ENCODE measurements around the gene PRORP.
"Not testable (repeated sequence)": the region's sequence is repeated elsewhere in the genome, so short reads cannot be mapped to it uniquely, and the experiment has no call there.

The PRORP gene

DNA sequence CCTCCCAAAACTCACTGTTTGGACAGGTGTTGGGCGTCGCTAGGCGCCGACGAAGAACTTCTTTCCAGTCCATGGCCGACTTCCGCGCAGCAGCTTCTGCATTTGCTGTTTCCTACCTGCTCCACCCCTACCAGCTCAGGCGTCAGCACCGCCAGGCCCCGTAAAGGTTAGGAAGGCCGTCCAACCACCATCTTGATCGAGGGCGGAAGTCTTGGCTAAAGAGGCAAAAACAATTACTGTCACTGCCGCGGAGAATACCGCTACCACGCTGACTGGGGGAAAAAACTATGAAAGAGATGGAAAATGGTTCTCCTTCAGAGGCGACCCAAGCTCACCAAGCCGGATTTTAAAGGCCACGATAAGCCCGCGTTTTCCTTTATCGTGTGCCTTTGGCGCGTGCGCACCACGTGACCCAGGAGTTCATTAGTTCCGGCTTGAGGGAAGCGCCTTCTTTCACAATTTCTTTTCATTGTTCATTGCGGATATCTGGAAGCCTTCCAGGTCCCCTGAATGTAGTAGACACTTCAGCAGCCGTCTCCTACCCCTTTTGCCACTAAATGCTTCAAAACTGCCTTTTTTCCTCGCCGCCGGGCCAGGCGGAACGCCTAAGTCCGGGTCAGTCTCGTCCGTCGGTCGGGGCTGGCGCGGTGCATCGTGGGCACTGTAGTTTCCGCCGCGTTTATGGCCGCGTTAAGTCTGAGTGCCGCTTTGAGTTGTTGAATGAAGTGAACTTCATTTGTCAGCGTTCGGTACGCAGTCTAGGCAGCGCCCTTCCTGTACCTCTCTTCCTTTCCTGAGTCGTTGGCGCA lies at the start of gene PRORP, which contains the start of gene PPP2R3C:
Gene PRORP (plus strand): TSS at position 666 of the 809 bp plus-strand sequence. CDS start 694 bp downstream, outside the sequence.
Gene PPP2R3C (minus strand): TSS at position 104 of the 809 bp plus-strand sequence. CDS start 31 bp downstream, at position 73.
- peak; percentile 92 for DNase-seq

- no peak for DNase-seq
Measured at GRCh38 chr14:35073486-35073885, 48.9 kb upstream of the PRORP start.

DNA sequence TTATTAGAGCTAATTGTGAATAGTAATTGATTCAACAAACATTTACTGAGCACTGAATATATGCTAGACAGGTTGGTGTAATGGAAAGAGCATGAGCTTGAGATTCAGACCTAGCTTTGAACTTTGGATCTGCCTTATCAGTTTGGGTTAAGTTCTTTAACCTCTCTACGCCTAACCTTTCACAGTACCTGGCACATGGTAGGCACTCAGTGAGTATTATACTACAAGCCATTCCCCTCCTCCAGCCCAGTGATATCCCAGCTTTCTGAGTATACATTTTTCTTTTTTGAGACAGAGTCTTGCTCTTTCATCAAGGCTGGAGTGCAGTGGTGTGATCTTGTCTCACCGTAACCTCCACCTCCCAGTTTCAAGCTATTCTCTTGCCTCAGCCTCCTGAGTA lies 44.3 kb upstream of the PRORP start:
- no peak for DNase-seq

DNA sequence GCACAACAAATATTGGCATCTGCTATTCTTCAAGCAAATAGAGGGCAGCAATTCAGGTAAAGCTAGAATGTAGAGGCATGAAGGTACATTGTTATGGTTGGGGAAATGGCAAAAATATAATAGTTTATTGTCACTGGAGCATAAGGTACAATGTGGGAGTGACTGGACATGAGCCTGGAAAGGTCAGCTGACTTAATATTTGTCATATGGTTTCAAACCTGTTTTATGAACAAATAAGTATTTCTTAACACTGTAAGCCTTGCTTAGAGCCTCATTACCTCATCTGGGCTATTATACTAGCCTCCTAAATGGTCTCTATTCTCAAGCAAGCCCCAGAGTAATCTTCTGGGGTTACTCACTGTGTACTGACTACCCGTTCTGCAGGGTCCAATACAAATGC lies 42.6 kb upstream of the PRORP start:
- no peak for DNase-seq

DNA sequence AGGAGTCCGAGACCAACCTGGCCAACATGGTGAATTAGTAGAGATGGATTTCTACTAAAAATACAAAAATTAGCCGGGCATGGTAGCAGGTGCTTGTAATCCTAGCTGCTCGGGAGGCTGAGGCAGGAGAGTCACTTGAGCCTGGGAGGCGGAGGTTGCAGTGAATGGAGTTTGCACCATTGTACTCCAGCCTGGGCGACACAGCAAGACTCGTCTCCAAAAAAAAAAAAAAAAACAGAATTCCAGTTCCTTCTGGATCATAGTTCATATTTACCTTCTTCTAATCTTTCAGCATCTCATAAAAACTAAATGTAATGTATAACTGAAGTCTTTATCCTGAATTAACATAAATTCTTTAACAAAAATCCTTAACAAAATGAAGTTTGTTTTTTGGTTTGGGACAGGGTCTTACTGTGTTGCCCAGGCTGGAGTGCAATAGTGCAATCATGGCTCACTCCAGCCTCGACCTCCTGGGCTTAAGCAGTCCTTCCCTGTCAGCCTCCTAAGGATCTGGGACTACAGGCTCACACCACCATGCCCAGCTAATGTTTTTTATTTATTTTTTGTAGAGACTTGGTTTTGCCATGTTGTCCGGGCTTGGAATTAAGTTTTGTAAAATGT lies 38.7 kb upstream of the PRORP start:
- DNase-seq: no peak

DNA sequence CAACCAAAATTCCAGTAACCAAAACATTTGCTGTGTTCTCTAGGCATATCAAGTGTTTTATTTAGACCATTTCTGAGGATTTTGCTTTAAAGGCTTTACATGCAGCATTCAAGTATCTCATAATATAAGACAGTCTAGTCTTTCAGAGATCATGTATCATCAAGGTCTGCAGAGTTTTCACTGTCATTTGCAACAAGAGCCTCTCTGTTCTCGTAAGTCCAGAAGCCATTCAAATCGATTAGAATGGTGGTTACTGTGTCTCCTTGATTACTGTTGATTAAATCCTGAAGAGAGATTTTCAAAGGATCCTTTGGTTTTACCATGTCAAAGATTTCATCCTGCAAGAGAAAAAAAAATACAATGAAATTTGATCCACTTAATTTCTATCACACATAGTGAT lies 36.9 kb upstream of the PRORP start:
- no peak for DNase-seq

DNA sequence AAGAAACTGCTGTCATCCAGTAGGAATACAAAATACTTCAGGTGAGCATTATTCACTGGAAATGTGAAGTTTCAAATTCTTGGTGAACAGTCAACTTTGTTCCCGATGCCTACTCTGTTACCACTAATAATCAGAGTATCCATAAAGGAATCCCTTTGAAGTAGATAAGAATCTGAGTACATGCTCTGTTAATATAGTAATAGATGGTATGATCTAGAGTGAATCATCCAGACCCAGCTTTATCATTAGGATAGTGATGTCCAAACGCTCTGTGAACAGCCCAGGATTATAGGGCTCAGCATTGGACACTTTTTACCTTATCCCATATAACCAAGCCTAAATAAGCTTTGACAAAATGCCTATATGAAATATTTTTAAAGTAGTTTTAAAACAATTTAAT lies 33.8 kb upstream of the PRORP start:
- no peak for DNase-seq

- not testable (repeated sequence) for DNase-seq
Measured at GRCh38 chr14:35094645-35095044, 27.7 kb upstream of the PRORP start.

- no peak for DNase-seq
Measured at GRCh38 chr14:35107866-35108265, 14.5 kb upstream of the PRORP start.

GRCh38 chr14:35112641-35113040 lies 9.7 kb upstream of the PRORP start:
- DNase-seq: no peak

GRCh38 chr14:35113308-35113950 lies 8.9 kb upstream of the PRORP start:
- DNase-seq: no peak

GRCh38 chr14:35114036-35114435 lies 8.3 kb upstream of the PRORP start:
- peak; percentile 20 for DNase-seq

DNA sequence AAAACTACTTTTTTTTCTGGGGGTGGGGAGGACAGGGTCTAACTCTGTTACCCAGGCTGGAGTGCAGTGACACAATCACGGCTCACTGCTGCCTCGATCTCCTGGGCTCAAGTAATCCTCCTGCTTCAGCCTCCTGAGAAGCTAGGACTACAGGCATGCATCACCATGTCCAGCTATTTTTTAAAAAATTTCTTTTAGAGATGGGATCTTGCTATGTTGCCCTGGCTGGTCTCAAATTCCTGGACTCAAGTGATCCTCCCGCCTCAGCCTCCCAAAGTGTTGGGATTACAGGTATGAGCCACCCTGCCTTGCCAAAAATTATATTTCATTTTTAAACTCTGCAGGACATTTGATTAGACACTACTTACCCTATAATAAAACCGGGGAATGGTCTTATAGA lies 6.1 kb upstream of the PRORP start:
- DNase-seq: no peak

DNA sequence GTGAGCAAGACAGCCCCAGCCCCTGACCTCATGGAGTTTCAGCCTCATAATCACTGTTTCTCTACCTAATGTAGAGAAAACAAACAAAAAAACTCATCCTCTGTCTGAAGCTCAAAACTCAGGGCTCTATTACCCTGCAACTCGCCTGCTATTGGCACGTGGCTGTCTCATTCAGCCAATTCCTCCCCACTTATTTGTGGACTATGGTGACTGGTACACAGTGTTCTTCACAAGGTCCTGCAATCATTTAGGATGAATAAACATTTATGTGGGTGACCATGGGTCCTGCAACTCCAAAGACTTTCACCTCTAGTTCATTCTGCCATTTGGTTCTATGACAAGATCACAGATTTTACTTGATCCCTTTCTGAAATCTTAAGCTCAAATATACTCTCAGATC lies 5.2 kb upstream of the PRORP start:
- no peak for DNase-seq

GRCh38 chr14:35121026-35121886 lies 1.1 kb upstream of the PRORP start:
- DNase-seq: peak; percentile 34

DNA sequence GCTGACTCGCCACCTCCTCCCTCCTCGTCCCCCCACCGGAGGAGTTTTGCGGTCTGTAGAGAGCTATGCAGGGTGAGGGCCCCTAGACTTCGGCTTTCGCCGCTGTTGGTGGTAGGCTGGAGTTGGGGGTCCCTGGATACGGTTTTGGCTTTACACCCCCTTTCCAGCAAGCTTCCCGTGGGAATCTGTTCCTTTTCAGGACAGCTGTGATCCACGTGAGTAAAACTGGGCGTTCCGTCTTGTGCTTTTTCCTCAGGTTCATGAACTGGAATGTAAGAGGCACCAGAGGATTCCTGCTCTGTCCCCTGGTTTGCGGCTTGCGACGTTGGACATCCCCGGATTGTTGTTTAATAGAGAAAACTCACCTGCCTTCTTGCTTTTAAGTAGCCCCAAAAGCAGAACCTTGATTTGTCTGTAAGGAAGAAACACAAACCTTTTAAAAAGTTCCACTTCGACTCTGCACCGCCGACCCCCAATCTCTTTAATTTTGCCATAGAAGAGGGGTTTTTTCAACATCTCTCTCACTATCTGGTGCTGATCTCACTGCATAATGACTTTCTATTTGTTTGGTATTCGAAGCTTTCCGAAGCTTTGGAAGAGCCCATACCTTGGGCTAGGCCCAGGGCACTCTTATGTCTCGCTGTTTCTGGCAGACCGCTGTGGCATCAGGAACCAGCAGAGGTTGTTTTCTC lies 490 bp downstream of the PRORP start:
- peak; percentile 8 for DNase-seq

GRCh38 chr14:35123388-35123703 lies 994 bp downstream of the PRORP start:
- DNase-seq: no peak

GRCh38 chr14:35124127-35124526 lies 1.8 kb downstream of the PRORP start:
- no peak for DNase-seq

GRCh38 chr14:35133542-35134328 lies 11.4 kb downstream of the PRORP start:
- DNase-seq: no peak

GRCh38 chr14:35134329-35135123 lies 12.2 kb downstream of the PRORP start:
- no peak for DNase-seq

DNA sequence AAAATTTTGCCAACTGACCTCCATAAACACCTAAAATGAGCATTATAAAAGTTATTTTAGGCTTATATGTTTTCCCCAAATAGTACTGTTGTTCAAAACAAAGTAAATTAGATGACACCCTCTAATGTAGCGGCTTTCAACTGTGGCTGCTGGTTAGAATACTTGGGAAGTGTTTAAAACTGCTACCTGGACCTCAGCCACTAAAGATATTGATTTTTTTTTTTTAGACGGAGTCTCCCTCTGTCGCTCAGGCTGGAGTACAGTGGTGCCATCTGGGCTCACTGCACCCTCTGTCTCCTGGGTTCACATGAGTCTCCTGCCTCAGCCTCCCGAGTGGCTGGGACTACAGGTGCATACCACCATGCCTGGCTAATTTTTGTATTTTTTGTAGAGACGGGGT lies 16.2 kb downstream of the PRORP start:
- no peak for DNase-seq
